Dedifferentiated amniotic fluid mesenchymal stem cell (primary cell): ENCODE measurements around the gene MYO1H.
A peak's percentile ranks its signal among the peaks of the same experiment; 100 is the strongest.
"Not testable (repeated sequence)": the region's sequence is repeated elsewhere in the genome, so short reads cannot be mapped to it uniquely, and the experiment has no call there.

Source experiments
- DNase-seq: peaks from one replicate; pipeline ENCODE4 v3.0.0-alpha.2; 2016; ENCODE audit errors: extremely low spot score

The MYO1H gene

DNA sequence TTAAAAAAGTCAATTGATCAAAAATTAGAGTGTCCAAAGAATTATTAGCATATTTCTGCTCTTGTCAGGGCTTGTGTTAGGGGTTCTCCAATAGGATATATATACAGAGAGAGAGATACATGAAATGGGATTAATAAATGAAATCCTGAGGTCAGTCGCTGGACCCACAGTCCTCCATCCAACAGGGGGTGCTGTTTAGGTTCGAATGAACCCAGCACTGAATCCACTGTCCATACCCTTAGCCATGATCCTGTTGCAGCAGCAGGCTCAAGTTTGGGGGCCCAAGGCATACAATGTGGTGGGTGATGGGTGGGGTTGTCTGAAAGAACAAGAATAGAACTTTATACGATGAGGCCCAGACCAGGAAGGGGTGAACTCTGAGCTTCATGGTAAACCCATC lies 780 bp upstream of the MYO1H start:
- no peak for DNase-seq

DNA sequence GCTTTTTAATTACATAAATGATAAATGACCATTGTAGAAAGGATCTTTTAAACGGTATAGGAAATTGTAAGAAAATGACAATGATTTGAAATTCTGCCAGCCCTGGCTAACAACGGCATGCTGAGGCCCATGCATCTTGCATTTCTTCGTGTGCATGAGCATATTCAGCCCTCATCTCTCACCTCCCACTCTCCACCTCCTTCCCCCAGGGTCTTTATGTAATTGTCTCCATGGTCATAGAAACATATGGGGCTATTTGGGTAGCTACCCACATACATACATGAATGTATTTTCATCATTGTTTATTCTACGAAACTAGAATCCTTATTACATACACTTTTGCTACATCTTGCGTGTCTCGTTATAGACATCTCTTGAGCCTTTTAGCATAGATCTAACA lies 4.5 kb downstream of the MYO1H start:
- DNase-seq: no peak

DNA sequence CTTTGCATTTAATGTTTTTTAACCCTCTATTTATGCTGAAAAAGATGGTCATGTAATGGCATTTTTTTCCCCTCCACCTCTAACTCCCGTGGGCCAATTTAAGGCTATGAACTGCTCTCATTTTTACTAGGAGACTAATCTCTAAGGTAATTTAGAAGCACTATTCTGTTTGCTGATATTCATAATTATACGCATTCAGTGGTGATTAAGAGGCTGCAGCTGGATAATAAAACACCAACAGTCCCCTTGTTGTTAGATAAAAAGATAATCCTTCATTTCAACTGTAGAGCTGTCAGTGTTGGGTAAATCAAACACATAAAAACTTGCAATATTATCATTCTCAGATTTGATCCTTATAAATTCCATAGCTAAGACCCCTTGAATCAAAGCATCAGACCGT lies 8.9 kb downstream of the MYO1H start:
- DNase-seq: no peak

DNA sequence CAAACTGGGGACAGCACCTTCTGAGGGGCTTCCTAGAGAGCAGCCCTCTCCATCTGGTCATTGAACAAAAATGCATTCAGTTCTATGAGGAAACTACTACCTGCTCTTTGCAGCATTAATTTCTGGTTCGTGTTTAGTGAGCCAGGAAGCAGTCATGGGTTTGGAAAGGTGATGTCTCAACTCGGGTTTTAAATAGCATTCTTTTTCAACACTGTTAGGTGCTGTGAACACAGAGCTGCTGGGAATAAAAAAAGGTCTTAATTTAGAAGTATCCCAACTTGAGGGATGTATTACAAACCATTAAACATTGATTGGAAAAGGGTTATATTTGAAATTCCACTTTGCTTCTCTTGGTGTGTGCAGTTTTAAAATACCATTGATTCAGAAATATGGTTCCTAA lies 9.3 kb downstream of the MYO1H start:
- DNase-seq: no peak

DNA sequence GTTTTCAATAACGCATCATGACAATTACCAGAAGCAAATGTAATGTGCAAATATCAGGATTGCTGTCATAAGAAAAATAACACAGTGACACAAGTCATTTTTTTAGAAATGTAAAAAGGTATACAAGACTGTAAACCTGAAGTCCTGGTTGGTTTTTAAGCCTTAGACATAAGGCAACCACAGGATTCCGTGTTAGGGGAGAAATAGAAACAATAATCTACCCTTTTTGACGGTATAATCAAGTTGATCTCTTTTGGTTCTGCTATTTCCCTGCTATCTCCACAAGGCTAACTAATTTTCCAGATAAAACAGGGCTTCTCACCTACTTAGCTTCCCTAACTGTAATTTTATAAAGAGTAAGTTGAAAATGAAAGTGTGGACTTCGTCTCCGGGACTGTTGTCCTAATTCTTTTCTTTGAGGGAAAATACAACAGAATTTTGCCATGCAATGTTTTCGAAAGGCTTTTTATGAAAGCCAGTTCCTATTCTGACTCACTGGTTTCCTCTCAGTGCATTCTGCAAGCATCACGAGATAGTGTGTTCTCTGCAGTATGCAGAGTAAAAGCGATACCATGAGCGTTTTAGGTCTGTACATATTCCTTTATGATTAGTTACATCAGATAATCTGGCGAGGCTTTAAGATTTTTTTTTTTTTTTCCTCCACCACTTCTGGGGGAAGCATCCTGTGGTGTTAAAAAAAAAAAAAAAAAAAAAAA lies 10.6 kb downstream of the MYO1H start:
- no peak for DNase-seq

DNA sequence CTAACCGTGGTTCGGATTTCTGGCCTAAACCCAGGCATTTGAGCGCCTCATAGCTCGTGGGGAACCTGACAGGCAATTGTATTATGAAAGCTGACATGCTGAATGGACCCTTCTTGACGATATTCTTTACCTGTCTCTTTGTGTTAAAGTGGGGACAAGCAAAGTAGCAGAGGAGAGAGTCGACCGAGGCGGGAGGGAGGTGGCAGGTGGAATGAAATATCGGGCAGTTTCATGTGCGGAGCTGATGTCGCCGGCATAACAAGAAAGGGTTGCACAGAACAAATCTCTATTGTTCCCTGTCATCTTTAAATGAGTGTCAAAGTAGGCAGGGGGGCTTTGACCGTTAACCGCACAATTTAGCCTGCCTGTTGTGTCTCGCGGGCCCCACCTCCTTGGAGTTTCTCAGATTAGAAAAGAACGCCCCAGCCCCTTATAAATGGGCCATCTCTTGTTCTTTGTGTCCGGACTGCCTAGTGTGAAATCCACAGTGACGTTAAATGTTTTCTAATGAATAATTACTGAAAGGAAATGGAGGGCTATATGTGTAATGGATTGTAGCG lies 11.5 kb downstream of the MYO1H start:
- DNase-seq: no peak

DNA sequence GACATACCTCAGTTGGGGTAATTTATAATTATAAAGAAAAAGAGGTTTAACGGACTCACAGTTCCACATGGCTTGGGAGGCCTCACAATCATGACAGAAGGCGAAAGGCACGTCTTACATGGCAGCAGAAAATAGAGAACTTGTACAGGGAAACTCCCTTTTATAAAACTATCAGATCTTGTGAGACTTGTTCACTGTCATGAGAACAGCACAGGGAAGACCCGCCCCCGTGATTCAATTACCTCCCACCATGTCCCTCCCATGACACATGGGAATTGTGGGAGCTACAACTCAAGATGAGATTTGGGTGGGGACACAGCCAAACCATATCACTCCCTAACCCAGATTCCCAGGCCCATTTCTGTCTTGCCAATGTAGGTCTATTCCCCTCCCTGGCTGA lies 22.1 kb downstream of the MYO1H start:
- DNase-seq: no peak

DNA sequence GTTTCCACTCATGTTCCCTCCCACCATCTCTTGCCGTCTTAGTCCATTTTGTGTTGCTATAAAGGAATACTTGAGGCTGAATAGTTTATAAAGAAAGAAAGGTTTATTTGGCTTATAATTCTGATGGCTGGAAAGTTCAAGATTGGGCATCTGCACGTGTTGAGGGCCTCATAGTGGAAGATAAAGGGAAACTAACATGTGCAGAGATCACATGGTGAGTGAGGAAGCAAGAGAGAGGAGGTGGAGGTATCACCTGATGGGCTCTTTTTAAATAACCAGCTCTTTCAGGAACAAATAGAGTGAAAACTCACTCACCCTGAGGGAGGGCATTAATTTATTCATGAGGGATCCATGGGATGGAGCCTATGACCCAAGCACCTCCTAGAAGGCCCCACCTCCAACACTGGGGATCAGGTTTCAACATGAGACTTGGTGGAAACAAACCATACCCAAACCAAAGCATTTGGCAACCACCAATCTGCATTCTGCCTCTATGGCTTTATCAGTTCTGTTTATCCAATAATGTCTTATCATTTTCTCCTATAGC lies 29.5 kb downstream of the MYO1H start:
- DNase-seq: no peak

DNA sequence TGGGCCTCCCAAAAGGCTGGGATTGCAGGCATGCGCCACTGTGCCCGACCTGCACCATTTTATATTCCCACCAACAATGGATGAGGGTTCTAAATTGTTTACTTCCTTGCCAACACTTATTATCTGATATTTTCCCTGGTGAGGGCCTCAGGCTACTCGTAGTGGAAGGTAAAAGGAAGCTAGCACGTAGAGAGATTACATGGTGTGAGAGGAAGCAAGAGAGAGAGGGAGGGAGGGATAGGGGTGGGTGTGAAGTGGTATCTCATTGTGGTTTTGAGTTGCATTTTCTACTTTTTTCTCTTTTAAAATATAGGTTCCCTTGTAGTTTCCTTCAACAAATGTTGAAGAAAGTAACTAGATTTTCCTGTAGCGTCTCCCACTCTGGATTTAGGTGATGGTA lies 30.9 kb downstream of the MYO1H start:
- DNase-seq: no peak

DNA sequence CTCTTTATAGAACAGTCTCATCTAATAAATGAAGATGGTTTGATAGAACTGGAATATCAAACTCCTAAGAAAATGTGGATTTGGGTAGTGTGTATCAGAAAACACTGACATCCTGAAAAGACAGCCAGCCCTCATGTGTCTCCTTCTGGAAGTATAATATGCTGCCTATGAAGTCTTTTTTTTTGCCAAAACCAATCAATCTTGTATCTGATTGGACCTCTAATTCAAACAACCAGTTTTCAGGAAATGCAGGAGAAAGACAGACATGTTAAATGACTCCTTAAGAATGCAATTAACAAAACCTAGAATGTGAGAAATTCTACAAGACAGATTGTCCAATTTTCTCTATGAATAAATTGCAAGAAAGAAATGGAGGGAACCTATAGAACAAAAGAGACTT lies 34.3 kb downstream of the MYO1H start:
- DNase-seq: no peak

DNA sequence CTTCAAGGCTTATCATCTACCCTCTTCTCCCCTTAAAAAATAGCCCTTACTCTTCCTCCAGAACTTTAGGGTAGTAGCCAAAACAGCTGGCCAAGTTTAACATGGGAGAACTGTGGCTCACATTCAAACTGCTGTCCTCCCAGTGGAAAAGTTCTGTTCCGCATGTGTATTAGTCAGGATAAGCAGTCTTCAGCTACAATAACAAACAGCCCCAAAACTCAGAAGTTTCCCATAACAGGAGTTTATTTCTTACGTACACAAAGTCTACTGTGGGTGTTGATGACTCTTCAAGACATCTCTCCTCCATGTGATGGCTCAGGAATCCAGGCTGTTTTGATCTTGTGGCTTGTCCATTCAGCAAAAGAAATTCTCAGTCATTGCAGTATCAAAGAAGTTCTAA lies 35.5 kb downstream of the MYO1H start:
- no peak for DNase-seq

DNA sequence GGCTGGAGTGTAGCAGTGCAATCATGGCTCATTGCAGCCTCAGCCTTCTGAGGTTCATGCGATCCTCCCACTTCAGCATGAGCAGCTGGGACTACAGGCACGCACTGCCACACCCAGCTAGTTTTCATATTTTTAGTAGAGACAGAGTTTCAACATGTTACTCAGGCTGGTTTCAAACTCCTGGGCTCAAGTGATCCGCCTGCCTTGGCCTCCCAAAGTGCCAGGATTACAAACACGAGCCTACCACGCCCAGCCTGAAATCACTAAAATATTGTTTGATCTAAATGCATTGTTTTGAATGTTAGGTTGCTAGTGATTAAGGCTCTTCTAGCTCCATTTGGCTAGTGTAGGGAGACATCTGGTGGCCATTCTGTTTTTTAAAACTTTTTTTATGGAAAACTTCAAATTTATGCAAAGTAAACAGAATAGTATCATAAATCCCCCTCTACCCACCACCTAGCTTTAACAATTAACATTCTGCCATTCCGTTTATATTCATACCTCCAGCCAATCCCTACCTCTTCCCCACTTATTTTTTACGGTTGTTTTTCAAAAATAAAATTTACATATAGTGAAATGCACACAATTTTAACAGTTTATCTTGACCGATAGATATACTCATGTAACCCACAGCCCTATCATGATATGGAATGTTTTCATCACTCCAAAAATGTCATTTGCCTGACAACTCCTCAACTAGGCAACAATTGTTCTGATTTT lies 37.8 kb downstream of the MYO1H start:
- DNase-seq: peak; percentile 80

DNA sequence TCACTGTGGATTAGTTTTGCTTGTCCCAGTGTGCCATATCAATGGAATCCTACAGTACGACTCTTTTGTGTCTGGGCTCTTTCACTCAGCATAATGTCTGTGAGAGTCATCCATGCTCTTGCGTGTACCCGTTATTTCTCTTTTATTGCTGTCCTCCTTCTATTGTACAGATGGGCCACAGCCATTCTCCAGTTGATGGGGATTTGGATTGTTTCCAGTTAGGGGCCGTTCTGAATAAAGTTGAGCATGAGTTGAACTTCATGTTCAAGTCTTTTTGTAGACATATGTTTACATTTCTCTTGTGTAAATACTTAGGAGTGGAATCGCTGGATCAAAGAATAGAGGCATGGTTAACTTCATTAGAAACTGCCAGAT lies 38.3 kb downstream of the MYO1H start:
- DNase-seq: no peak

DNA sequence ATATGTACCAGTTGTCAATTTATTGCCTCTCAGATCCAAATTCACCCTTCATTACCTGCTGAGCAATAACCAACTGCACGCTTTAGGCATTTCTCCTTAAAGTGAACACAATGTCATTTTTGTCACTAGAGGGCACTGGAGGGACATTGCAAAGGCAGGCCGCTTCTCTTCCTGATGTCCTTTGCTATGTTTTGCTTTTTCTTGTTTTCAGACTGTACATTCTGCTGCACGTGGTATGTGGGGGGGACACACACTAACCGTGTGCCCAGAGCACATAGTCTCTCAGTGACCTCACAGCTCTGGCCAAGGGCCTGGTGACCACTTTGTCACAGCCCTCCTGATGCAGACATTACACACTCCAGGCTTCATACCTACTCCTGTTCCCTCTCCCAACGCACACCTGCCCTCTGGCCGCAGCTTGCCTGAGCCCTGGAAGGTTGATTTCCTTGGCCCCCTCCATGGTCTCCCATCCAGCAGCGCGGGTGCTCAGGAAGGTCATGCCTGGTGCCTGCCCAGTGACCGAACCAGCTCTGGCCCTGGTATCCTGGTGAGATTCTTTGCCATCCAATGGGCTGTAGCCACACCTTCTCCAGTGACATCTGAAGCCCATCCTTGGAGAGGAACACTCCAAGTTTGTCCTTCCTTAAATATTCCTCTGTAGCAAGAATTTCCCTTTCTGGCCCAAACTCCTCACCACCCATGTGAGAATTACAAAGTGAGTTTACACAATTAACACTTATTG lies 39.9 kb downstream of the MYO1H start:
- peak; percentile 39 for DNase-seq

DNA sequence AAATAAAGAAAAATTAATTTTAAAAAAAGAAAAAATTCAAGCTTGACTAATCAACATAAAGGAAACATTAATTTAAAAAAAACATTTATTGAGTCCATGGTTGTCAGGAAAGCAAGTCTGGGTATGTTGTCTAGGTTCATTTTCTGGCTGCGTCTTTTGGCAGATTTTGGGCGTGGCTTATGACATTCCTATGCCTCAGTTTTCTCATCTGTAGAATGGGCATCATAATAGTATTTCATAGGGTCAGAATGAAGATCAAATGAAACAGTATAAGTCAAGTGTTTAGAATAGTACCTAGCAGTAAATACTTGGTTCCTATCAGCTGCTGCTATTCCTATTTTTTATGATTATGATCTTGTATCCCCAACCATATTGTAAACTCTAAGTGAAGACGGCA lies 40.5 kb downstream of the MYO1H start:
- DNase-seq: no peak

DNA sequence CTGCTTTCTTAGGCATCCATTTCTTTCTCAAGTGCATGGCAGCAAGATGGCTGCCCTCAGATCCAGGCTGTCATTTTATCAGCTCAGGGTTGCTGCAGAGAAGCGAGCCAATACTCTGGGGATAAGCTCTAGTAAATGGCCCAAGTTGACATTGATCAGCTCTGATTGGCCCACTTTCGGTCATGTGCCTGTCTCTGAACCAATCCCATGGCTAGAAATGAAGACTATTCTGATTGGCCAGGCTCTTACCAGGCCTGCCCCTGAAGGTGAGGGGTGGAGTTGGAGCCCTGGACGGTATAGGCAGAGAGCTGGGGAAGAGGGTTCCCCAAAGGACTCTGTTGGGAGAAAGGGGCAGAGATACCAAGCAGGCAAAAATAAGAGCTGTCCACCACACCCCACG lies 41.4 kb downstream of the MYO1H start:
- no peak for DNase-seq

DNA sequence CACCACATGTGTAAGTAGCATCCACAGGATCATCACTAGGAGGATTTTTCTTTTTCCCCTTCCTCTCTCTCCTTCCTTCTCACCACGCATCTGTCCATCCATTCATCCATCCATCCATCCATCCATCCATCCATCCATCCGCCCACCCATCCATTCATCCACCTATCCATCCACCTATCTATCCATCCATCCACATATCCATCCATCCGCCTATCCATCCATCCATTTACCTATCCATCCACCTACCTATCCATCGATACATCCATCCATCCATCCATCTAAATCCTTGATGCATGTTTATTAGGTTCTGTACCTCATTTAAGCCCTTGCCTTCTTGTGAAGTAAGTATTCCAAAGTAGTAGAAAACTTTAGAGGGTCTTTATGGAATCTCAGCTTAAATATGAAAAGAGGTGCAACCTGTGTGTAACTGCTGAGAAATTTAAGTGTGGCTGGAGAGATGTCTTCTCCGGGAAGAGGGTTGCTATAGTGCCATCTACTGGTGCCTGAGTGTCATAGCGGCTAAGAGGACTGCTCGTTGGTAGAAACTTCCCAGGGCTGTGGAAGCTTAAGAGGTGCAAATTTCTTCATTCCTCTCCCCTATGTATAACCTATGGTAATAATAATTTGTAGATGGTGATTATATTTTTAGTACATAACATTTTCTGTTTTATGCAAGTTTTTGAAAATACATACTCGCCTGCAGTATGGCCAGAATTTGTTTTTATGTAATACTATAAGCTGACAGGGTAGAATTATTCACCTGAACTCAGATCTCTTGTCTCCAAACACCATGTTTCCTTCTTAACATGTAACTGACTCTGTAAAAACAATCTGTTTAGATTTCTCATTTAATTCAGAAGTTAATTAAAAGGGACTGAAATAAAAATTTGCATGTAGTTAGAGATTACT lies 46.0 kb downstream of the MYO1H start:
- peak; percentile 75 for DNase-seq

DNA sequence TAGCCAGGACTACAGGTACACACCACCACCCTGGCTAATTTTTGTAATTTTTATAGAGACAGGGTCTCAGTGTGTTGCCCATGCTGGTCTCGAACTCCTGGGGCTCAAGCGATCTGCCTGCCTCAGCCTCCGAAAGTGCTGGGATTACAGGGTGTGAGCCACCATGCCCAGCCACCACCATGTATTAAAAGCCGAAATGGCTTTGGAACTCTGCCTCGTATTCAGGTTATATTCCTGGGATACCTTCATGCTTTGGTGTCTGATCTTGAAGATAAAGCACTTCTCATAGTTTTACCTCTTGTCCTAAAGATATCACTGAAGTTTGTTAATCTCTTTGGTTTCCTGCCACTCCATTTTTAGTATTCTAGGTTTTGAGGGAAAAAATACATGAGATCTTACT lies 47.2 kb downstream of the MYO1H start:
- no peak for DNase-seq

DNA sequence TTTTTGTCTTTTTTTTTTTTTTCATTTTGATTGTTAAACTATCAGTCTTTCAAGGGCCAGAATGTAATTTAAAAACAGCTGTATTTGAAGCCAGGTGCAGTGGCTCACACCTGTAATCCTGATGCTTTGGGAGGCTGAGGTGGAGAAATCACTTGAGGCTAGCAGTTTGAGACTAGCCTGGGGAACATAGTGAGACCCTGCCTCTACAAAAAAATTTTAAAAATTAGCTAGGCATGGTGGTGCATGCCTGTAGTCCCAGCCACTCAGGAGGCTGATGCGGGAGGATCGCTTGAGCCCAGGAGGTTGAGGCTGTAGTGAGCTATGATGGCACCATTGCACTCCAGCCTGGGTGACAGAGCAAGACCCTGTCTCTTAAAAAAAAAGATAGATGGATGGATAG lies 57.1 kb downstream of the MYO1H start:
- DNase-seq: not testable (repeated sequence)

DNA sequence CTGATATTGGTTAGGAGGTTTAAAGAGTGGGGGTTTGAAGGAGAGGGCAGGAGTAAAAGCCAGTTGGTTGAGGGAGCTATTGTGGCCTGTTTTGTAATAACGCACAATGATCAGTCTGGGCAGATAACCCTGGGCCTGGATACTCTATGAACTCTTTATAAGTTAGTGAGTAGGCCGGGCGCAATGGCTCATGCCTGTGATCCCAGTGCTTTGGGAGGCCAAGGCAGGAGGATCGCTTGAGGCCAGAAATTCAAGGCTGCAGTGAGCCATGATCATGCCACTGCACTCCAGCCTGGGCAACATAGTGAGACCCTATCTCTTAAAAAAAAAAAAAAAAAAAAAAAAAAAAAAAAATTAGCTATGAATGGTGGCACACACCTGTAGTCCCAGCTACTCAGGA lies 58.4 kb downstream of the MYO1H start:
- not testable (repeated sequence) for DNase-seq

DNA sequence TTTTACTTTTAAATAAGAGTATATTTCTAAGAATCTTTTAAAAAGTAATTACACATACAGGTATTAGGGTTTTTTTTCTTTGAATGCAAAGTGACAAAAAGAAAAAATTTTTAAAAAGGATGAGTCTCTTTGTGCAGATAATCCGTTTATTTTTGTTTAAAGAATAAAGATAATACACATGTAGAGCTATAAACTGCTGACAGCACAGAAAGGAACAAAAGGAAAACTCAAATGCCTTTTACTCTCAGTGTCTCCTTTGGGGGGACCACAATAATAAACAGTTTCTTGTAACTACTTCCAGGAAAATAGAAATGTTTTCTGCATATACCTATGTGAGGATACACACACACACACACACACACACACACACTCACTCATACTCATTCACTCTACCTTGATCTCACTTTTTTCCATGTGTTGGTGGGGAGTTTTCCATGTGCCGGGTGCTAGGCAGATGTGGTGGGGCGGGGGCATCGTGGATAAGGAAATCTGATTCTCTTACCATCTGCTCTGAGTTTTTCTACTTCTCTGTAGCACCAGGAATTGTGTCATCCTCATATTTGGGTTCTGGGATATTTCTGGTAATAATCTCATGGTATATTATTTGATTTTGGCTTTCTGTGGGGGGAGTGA lies 71.3 kb downstream of the MYO1H start:
- no peak for DNase-seq
